HG03025 (cell line): ENCODE measurements around the gene SEC61B.

Experiments used
- ATAC-seq: cut with Tn5 transposase; IDR thresholded peaks from one replicate; pipeline ENCODE4 v1.9.1; 2021; ENCODE audit warnings: mild to moderate bottlenecking, moderate library complexity; ENCODE audit not compliant: unreplicated experiment, low FRiP score

SEC61B gene

GRCh38 chr9:99266255-99267023 lies 44.4 kb downstream of the SEC61B start:
- peak; percentile 61 for ATAC-seq

DNA sequence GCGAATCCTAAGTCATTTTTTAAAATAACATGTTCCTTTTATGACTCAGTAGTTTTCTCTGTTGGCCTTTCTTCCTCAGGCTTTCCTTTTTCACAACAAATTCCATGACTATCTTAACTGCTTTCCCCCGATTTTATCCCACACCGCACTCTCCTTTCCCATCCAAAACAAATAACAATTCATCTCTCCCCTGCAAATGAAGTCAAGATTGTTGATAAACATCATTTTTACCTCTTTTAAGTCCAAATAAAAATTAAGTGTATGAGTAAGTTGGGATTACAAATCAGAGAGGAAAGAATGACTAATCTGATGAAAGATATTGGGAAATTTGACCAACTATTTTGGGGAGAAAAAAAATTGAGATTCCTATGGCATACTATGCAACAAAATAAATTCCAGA lies 47.3 kb downstream of the SEC61B start:
- ATAC-seq, result no peak

GRCh38 chr9:99270491-99270890 lies 48.4 kb downstream of the SEC61B start:
- no peak for ATAC-seq

GRCh38 chr9:99272836-99273235 lies 50.8 kb downstream of the SEC61B start:
- no peak for ATAC-seq

- no peak for ATAC-seq
Measured at GRCh38 chr9:99274016-99274415, 51.9 kb downstream of the SEC61B start.

DNA sequence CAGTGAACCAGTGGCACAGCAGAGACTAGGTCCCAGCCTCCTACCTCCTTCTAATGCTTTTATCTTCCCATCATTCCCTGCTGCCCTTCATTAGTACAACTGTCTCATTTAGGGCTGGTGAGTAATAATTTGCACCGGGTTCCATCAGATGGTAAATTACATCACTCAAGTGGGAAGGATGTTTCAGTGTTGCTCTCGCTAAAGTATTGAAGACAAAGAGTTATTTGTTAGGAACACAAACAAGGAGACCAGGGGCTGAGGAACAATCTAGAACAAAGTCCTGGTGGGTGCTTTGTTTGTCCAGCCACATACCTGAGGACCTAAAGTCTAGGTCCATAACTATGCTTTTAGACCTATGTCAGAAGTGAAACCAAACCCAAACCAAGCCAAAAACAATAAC lies 52.4 kb downstream of the SEC61B start:
- ATAC-seq, result no peak
